Colonic mucosa (tissue), 4 donors: ENCODE data around the gene TMEM63C. TPM values are rescaled to one million over a fixed set of nuclear protein-coding genes. Genes with fewer than 3 reads are reported as not detected.
"Not testable (repeated sequence)": the region's sequence is repeated elsewhere in the genome, so short reads cannot be mapped to it uniquely, and the experiment has no call there.

ENCODE experiments used
- DNase-seq: peaks from one replicate; pipeline ENCODE4 v3.0.0-alpha.2; 2020
- H3K27ac ChIP-seq: fragments of 200-600 bp; one replicate; pipeline ENCODE4 v1.8.0; 2021
- H3K27me3 ChIP-seq: fragments of 200-600 bp; one replicate; pipeline ENCODE4 v1.8.0; 2021
- H3K36me3 ChIP-seq: fragments of 200-600 bp; one replicate; pipeline ENCODE4 v1.8.0; 2021
- H3K4me1 ChIP-seq: fragments of 200-600 bp; one replicate; pipeline ENCODE4 v1.8.0; 2021; ENCODE audit warnings: mild to moderate bottlenecking
- H3K4me3 ChIP-seq: fragments of 200-600 bp; one replicate; pipeline ENCODE4 v1.8.0; 2021
- H3K9ac ChIP-seq, 2 donors: one replicate each; pipeline ENCODE4 v1.7.0; 2013; ENCODE audit warnings: control low read depth in 2 of 2, low read depth in 2 of 2, low read length in 2 of 2
- H3K9me3 ChIP-seq: fragments of 200-600 bp; one replicate; pipeline ENCODE4 v1.8.0; 2021
- CTCF ChIP-seq: fragments of 200-600 bp; IDR thresholded peaks from one replicate; pipeline ENCODE4 v1.8.0; 2022; ENCODE audit warnings: antibody characterized with exemption, mild to moderate bottlenecking
- intact Hi-C: fragments of 100-400 bp; cut with DNase I; formaldehyde crosslinking; loops from one replicate; pipeline ENCODE4 v1.14.1; 2022
- total RNA-seq, 2 donors: library from RNA; stranded (reverse); fragmentation: NEBNext Ultra II Directional in 1 of 2; extraction: Animal tissue kit (Norgen Biotek cat#: 25700) in 1 of 2; gene quantifications; one replicate each; pipeline ENCODE4 v1.2.1, GENCODE V29; 2021
- donor health status: healthy.
- donor health status: DM: no; HTN: no; CAD: no.
- donor health status: DM: no; HTN: no; CAD: no.

The TMEM63C gene
- total RNA-seq, 2 donors from 2014 or later, result 5.9 to 13.2 TPM

- H3K27ac ChIP-seq, result no peak overlapping the region
- H3K4me3 ChIP-seq, result no peak overlapping the region
- H3K27me3 ChIP-seq, result no peaks in the 10 kb centered on the region
- no peaks in the 10 kb centered on the region for H3K4me1 ChIP-seq
- no peak for DNase-seq
- intact Hi-C loops, result no loop called here
- no peak for TF ChIP-seq CTCF
- no peaks in the 10 kb centered on the region for H3K9me3 ChIP-seq
- no peaks in the 10 kb centered on the region for H3K36me3 ChIP-seq
- no peak overlapping the region for H3K9ac ChIP-seq
Observed at GRCh38 chr14:77158175-77158881, 23.3 kb upstream of the TMEM63C start.

- no peak for DNase-seq
- H3K4me3 ChIP-seq, result no peak overlapping the region
- no peak for TF ChIP-seq CTCF
- H3K36me3 ChIP-seq, result no peaks in the 10 kb centered on the region
- no peaks in the 10 kb centered on the region for H3K4me1 ChIP-seq
- H3K27me3 ChIP-seq, result no peaks in the 10 kb centered on the region
- no peaks in the 10 kb centered on the region for H3K9me3 ChIP-seq
- H3K27ac ChIP-seq, result no peak overlapping the region
- intact Hi-C loops, result no loop called here
- no peak overlapping the region for H3K9ac ChIP-seq
Observed at GRCh38 chr14:77158882-77159255, 22.7 kb upstream of the TMEM63C start.

DNA sequence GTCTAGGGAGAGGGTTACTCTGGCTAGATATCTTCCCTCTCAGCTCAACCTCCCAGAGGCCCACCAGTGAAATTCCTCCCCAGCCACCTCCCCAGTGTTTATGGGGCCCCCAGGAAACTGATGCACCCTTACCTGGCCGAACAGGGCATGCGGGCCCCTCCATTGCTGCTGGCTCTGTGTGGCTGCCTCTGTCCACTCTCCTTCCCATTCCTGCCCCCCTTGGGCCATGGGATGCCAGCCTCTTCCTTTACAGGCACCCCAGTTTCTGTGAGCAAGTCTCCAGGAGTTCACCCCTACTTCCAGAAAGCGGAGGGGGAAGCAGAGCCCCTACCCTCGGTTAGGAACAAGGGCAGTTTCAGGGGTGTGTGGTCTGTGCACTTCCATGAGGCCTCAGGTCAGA lies 20.6 kb upstream of the TMEM63C start:
- no peak for DNase-seq
- intact Hi-C loops, result no loop called here
- no peak overlapping the region for H3K27ac ChIP-seq
- no peaks in the 10 kb centered on the region for H3K27me3 ChIP-seq
- H3K4me3 ChIP-seq, result no peak overlapping the region
- no peaks in the 10 kb centered on the region for H3K9me3 ChIP-seq
- no peaks in the 10 kb centered on the region for H3K36me3 ChIP-seq
- no peak for TF ChIP-seq CTCF
- no peaks in the 10 kb centered on the region for H3K4me1 ChIP-seq
- no peak overlapping the region for H3K9ac ChIP-seq

DNA sequence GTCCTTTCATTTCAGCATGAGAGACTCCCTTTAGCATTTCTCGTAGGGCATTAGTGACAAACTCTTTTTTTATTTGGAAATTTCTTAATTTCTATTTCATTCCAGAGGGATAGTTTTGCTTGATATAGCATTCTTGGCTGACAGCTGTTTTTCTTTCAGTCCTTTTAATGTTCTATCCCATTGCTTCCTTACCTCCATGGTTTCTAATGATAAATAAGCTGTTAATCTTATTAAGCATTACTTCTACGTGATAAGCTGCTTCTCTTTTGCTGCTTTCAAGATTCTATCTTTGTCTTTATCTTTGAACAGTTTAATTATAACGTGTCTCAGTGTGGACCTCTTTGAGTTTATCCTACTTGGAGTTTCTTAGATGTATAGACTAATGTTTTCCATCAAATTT lies 11.6 kb upstream of the TMEM63C start:
- intact Hi-C loops, result no loop called here
- TF ChIP-seq CTCF, result no peak
- no peaks in the 10 kb centered on the region for H3K9me3 ChIP-seq
- H3K4me1 ChIP-seq, result no peaks in the 10 kb centered on the region
- H3K36me3 ChIP-seq, result no peaks in the 10 kb centered on the region
- no peak for DNase-seq
- H3K27ac ChIP-seq, result no peak overlapping the region
- H3K4me3 ChIP-seq, result no peak overlapping the region
- no peaks in the 10 kb centered on the region for H3K27me3 ChIP-seq
- no peak overlapping the region for H3K9ac ChIP-seq

DNA sequence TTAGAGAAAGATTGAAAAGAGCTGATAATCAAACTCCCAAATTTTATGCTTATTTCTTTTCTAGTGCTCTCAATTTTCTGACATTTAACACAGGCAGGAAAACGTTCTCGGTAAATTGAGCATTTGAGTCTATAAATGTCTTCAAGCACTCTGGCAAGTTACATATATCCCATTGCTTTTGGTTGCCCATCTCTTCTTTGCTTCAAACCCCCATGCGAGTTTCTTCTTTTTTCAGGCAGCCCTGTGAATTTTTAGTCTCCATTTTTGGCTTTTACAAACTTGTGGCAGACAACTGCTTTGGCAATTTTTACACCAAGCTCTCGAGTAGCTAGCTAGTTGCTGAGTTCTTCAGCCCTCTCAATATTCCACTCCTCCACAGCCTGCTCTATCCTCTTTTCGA lies 8.7 kb upstream of the TMEM63C start:
- no peak overlapping the region for H3K9ac ChIP-seq

DNA sequence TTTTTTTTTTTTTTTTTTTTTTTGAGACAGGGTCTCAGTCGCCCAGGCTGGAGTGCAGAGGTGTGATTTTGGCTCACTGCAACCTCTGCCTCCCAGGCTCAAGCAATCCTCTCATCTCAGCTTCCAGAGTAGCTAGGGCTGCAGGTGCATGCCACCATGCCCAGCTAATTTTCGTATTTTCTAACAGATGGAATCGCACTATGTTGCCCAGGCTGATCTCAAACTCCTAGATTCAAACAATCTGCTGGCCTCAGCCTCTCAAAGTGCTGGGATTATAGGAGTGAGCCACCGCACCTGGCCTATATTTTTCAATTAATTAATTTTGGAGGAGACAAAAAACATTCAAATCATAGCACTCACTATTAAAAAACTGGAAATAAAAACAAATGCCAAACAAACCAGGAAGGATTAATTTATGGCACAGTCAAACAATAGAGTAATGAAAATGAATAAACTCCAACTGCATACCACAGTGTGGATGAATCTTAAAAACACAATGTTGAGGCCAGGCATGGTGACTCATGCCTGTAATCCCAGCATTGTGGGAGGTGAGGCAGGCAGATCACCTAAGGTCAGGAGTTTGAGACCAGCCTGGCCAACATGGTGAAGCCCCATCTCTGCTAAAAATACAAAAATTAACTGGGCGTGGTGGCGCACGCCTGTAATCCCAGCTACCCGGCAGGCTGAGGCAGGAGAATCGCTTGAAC lies 7.5 kb upstream of the TMEM63C start:
- H3K4me1 ChIP-seq, intact Hi-C loops, H3K27me3 ChIP-seq, H3K4me3 ChIP-seq, H3K27ac ChIP-seq, H3K9me3 ChIP-seq, H3K36me3 ChIP-seq, H3K9ac ChIP-seq, DNase-seq: not testable (repeated sequence)

More for the DNA sequence above, 8.7 kb upstream of the TMEM63C start:
- H3K4me1 ChIP-seq, result no peaks in the 10 kb centered on the region
- intact Hi-C loops, result no loop called here
- no peak for TF ChIP-seq CTCF
- H3K27me3 ChIP-seq, result no peaks in the 10 kb centered on the region
- H3K36me3 ChIP-seq, result no peaks in the 10 kb centered on the region
- no peak for DNase-seq
- no peak overlapping the region for H3K27ac ChIP-seq
- no peaks in the 10 kb centered on the region for H3K9me3 ChIP-seq
- H3K4me3 ChIP-seq, result no peak overlapping the region
